GM19468 (cell line): Measurements from ENCODE around the gene CLCN3.
"Not testable (repeated sequence)": the region's sequence is repeated elsewhere in the genome, so short reads cannot be mapped to it uniquely, and the experiment has no call there.

Experiments used
- ATAC-seq: cut with Tn5 transposase; IDR thresholded peaks from one replicate; pipeline ENCODE4 v1.9.1; 2021; ENCODE audit warnings: mild to moderate bottlenecking, moderate library complexity, moderate number of reproducible peaks; ENCODE audit not compliant: unreplicated experiment; ENCODE audit errors: extremely low read depth

Gene CLCN3

DNA sequence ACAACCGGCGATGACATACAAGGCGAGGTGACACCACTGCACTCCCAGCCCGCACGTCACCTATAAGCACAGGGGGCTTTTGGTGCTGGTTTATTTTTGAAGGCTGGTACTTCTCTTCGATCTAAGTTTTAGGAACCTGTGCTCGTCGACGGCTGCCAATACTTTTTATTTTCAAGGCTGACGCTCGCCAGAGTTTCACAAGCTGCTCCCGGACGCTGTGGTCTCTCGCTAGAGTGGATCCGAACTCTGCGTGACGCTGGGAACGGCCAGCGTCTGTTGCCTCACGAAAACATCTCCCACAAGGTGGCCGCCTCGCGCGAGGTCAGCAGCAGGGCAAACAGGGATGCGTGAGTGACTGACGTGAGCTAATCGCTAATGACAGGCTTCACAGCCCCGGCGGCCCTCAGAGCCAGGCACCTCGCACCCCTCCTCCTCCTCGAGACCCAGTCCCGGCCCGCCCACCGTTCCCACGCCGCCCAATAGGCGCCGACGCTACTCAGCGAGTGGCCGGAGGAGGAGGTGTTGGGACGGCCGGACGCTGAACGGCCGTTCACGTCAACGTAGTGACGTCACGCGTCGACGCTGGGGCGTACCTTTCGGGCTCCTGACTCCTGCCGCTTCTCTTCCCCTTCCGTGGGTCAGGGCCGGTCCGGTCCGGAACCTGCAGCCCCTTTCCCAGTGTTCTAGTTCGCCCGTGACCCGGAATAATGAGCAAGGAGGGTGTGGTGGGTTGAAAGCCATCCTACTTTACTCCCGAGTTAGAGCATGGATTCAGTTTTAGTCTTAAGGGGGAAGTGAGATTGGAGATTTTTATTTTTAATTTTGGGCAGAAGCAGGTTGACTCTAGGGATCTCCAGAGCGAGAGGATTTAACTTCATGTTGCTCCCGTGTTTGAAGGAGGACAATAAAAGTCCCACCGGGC, at the start of gene CLCN3:
TSS of gene CLCN3 (plus strand) at position 621 of the 922 bp plus-strand sequence. CDS start 15,351 bp downstream, outside the sequence.
- ATAC-seq = peak; percentile 79

DNA sequence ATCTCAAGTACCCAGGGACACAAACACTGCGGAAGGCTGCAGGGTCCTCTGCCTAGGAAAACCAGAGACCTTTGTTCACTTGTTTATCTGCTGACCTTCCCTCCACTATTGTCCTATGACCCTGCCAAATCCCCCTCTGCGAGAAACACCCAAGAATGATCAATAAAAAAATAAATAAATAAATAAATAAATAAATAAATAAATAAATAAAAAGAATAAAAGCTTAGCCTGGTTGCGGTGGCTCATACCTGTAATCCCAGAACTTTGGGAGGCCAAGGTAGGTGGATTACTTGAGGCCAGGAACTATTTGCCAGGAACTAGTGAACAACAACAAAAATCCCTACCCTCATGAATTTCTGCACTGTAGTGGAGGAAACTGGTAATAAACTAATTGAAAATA, 49.4 kb upstream of the CLCN3 start:
- not testable (repeated sequence) for ATAC-seq

DNA sequence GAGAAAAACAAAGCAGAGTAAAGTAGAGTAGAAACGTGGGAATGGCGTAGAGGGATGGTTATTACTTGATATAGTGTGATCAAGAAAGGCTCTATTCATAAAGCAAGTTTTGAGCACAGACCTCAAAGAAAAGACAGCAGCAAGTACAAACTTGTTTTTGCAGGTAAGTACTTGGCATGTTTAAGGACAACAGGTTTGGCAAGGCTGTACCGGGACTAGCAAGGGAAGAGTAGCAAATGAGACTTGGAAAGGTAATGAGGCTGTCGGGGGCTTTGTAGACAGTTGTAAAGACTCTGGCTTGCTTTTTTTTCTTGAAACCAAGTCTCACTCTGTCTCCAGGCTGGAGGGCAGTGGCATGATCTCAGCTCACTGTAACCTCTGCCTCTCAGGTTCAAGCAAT, 48.9 kb upstream of the CLCN3 start:
- ATAC-seq = no peak

DNA sequence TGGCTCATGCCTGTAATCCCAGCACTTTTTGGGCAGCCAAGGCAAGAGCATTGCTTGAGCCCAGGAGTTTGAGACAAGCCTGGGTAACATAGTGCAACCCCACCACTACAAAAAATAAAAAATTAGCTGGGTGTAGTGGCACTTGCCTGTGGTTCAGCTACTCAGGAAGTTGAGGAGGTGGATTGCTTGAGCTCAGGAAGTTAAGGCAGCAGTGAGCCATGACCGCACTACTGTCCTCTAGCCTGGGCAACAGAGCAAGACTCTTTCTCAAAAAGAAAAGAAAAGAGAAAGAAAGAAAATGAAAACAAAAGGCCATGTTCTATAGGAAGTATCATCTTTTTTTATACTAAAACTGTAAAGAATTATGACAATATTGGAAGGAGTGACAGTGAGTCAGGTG, 46.5 kb upstream of the CLCN3 start:
- no peak for ATAC-seq

DNA sequence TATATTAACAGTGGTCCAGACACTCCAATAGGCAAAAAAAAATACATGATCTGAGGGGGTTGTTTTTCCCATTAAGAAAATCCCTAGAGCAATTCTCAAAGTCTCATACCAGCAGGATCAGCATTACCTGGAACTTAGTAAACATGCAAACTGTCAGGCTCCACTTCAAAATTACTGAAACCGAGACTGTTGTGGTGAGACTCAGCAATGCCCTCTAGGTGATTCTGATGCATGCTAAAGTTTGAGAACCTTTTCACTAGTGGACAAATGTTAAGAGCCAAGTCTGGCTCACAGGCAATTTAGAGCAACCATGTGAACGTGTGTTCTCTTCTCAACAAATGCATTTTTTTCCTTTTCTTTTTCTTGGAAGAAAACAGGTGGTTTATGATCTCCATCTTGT, 38.2 kb upstream of the CLCN3 start:
- peak; percentile 75 for ATAC-seq

DNA sequence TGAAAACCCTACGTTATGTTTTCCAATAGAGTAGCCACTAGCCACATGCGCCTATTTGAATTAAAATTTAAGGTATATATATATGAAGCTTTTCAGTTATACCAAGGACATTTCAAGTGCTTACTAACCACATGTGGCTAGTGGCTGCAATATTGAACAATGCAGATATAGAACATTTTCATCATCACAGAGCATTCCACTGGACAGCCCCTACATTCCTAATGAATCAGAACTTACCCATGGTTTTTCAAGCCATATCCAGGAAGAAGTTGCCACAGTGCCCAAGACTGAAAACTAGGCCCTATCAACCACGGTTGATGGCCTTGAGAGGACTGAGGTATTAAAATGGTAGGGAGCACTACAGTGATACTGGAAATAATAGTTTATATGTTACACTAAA, 37.7 kb upstream of the CLCN3 start:
- ATAC-seq = no peak

DNA sequence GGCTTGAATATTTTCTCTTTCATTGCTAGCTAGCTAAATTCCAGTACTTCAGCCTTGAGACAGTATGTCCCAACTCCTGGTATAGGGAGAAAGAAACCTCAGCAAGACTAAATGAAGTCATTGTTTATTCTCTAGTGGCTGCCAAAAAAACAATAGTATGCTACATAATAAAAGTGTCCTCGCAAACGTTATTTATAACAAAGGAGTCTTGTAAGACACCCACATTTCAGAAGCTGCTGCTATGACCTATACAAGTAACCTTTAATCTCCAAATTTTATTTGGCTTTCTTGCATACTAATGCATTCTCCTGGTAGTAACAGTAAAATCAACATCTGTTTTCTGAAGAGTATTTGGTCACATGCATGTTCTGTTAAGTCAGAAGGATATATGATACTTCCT, 36.8 kb upstream of the CLCN3 start:
- ATAC-seq = no peak

DNA sequence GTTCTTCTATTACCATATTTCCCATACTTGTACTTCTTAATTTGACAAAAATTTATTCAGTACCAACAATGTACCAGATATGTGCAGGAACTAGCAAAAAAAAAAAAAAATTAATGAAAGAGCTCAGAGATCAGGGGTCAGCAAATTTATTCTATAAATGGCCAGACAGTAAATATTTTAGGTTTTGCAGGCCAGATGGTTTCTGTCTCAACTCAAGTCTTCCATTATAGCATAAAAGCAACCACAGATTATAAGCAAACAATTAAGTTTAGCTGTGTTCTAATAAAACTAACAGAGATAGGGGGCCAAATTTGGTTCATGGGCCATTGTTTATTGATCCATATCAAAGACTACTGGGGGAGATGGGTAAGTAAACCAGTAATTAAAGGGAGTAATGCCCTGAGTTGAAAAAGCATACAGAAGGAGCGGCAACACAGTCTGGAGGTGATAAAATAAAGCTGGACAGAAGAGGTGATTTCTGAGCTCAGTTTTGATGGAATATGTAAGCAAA, 27.3 kb upstream of the CLCN3 start:
- no peak for ATAC-seq

DNA sequence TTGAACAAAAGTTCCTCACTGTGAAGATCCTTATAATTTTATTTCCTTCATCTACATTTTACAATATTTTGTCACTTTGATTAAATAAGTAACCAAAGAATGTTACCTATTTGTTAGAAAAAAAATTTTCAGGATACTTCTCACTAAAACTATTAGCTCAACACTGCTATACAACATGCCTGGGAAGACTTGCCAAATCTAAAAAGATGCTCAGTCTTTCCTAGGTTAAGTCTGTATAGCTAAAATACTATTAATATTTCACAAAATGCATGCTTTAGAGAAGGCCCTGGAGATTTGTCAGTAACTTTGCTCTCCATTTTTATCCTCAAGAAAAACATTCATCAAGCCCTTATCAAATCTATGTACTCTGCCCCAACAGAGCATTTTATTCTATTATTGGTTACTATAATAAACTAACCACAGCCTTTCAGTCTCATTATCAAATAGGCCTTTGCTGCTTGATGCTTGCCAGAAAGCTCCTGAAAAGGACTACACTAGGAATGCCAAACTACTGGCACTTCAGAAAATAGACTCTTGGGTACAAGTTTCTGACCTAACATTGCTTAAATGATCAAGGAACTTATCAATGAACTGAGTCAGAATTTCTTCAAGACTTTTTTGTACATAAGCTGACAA, 25.7 kb upstream of the CLCN3 start:
- ATAC-seq = no peak

DNA sequence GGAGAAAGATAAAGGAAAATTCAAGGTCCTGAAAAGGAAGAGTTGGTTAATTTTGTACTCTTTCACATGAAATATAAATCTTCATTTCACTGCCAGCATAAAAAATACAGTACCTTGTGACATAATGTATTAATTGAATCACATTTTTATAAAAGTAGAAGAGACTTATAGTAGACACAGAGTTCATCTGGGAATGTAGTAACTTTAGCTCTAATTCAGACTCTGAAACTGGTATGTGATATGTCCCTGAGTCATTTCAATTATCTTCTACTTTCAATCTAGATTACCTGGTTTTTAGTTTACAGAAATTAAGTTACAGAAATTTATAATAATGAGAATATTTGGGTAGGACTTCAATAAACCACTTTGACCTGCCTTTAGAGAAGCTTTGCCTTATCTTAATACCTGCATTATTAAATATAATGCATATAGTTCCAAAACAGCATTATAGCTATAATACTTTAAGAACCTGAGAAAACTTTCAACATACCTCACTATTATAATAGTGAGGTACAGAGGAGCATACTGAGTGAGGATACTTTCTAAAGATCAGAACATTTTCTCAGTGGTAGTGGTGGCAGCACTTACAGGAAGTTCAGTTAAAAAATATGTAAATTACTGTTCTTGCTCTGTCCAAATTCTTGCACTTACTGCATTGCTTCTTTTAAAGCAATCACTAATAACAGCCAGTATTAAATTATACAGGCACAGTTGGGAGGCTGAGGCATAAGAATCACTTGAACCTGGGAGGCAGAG, 19.2 kb upstream of the CLCN3 start:
- ATAC-seq = no peak

DNA sequence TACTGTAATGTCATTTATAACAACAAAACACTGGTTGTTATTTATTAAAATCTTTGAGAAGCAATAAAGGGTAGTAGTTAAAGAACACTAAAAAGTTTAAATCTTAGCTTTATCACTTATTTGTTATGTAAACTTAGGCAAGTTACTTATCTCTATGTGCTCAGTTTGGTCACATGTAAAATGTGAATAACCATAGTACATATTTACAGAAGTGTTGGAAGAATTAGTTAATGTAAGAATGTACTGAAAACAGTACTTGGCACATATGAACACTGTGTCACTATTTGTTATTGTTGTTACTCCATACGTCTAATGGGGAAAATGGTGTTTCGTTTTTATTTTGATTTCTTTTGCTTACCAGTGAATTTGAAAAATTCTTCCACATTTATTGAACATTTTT, 17.1 kb upstream of the CLCN3 start:
- ATAC-seq = no peak

DNA sequence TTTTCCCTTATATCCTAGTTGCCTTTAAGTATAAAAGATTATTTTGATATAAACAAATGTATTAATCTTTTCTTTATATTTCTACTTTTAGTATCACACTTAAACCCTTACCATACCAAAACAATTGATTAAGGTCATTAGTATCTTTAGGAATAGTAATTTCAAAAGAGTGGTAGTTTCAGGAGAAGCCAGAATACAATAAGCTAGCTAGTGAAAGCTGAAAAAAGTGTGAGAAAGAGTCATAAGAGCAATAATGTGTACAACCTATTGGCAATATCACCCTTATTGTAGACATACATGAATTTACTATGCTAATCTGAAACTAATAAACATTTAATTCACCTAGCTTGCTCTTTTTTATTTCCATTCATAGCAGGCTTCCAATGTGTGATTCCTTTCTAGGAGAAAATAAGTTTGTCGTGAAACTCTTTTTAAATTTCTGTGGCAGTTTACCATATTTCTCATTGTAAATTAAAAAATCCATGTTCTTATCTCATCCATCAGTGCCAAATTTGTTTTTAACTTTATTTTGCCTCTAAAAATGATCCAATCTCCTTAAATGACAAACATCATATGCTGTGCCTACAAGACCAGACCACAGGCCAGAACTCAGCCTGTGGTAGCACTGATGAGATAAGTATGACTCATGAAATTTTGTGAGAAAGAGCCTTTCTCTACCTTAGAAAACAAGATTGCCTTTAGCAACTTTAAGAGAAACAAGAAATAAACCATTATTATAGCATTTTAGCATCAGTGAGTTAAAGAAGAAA, 16.1 kb upstream of the CLCN3 start:
- peak; percentile 34 for ATAC-seq

DNA sequence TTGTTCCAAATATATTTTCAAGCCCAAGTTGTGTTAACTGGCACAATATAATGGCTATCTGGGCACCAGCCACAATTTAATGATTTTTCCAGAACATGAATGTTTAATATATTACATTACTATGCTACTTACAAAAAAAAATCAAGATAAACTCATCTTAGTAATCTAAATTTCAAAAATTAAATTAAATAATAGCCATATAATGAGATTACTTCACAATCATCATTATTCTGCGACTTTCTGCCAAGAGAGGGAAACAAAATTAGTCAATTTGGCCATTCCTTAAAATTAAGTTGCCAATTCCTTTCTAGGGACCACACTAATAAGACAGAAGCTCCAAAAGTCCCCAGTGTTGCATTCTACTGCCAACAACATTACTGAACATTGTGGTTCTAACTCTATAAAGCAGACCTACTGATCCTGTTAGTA, 15.5 kb upstream of the CLCN3 start:
- ATAC-seq = no peak

DNA sequence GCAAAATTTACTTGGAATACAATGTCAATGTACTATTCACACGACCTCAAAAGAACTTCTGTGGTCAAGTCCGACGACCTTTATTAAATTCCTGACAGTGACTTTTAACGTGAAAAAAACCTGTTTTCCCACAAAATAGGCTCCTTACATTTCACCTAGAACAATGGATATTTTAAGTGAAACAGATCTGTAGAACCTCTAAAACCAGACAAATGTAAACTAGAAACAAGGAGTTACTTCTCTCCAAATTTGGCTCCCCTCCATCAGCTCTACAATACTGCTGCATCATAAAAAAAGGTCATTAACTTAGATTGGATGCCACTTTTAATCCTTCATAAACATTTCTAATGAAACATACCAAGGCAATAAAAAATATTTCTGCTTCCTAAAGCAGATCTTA, 9.2 kb upstream of the CLCN3 start:
- no peak for ATAC-seq

DNA sequence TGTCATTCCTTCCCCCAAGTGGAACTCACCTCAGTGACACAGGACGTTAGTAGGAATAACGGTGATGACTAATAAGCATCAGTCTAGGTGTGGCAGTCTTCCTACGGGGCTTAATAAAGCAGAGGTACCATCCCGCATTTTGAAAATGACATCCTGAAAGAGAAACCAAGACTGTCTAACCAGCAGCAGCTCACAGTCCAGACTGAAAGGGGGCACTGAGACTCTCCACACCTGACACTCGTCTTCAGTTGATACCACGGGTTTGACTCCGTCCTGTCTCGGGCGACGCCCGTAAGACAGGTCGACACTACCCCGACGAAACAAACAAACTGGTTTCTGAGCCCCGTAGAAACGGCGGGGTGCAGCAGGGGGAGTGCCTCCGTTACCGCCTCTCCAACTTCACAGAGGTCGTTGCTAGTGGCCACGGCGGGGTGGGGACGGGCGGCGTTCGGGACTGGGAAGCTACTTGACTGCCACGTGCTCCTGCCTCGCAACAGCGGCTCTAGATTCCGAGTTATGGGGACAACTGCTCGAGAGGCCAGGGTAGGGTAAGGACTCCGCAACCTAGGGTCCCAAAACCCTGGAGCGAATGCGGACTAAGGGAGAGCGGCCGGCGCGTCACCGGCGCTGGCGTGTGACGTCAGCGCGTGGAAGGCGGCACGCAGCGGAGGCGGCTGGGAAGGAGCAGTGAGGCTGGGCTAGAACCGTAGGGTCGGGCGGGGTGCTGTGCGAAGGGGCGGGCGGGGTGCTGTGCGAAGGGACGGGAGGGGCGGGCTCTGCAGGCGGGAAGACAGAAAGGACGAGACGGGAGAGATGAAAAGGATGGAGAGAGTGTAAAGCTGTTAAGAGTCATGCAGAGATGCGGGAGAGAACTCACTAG, 8.1 kb upstream of the CLCN3 start, which contains the start of gene NEK1:
TSS of gene NEK1 (minus strand) at position 593 of the 880 bp plus-strand sequence. CDS start 9,953 bp downstream, outside the sequence.
- peak; percentile 96 for ATAC-seq

DNA sequence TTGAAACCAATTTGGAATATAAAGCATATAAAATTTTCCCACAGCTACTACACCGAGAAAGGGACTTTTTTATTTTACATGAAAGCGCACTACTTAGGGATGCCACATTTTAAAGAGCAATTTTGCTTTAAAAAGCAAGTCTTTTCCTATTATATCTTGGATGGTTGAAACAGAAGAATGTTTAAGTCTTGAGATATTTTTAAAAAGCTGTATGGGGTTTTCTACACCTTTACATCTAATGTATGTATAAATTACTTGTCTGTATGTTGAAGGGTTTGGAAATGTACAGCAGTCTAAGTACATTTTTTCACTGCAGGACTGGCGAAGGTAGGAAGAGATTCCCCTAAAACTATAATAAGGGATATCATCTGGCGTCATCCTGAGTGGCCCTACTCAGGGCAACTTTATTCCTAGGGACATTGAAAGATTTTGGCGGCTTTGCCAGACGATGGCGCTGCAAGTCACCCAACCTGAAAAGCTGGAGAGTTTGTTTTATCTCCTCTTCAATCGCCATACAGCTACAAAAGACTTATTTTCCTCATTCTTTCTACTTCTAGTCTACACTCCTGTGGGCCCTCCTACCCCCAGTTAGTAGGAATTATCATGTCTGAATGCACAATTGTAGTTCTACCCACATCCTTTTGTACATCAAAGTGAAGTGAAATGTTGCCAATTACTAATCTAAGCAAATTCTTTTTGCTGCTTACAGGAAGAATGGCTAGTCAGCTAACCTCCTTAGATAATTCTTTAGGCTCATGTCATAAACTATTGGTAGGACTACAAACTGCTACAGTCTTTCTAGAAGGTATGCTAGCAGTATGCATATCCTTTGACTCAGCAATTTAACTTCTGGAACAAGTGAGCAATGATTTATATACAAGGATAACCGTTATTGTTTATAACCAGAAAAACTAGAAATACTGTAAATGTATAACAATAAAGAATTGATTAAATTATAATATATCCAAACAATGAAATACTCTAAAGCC, 7.2 kb upstream of the CLCN3 start:
- ATAC-seq = no peak

DNA sequence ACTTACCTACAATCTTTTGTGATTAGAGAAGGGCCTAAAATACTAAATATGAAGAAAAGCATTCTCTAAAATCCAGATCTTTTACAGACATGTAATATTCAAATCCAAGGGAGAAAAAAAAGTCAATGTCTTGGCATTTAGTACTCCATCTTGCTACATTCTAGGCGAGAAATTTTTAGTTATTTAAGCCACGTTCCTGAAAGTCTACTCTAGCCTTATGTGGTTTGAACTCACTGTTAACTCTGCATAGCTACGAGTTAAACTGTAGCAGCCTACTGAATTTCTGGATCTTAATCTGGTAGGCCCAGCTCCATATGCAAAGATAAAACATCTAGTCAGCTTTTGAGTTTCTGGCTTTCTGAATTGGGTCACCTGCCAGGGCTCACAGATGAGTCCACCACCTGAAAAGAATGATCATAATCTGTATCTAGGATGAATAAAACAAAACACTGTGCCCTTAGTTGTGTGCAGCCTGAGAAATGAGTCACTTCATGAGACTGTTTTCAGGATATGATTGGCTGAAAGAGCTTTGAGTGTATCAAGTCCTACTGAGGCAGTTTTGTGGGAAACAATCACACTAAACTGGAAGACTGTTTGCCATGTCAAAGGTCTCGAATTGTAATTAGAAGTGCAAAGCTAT, 4.8 kb upstream of the CLCN3 start:
- no peak for ATAC-seq
